Effector CD8-positive, alpha-beta T cell (primary cell): Measurements from ENCODE around the gene GNG5.
"Not testable (repeated sequence)": the region's sequence is repeated elsewhere in the genome, so short reads cannot be mapped to it uniquely, and the experiment has no call there.

Source experiments
- DNase-seq: peaks from one replicate; lab custom pipeline; 2025; lab: John Stamatoyannopoulos, UW
- total RNA-seq, 4 experiments: gene quantifications; one replicate each; lab custom pipeline; 2026; lab: John Stamatoyannopoulos, UW

GNG5 gene
- total RNA-seq: 4.3 to 15.5 (median 6.3) reads per million in 4 experiments

DNA sequence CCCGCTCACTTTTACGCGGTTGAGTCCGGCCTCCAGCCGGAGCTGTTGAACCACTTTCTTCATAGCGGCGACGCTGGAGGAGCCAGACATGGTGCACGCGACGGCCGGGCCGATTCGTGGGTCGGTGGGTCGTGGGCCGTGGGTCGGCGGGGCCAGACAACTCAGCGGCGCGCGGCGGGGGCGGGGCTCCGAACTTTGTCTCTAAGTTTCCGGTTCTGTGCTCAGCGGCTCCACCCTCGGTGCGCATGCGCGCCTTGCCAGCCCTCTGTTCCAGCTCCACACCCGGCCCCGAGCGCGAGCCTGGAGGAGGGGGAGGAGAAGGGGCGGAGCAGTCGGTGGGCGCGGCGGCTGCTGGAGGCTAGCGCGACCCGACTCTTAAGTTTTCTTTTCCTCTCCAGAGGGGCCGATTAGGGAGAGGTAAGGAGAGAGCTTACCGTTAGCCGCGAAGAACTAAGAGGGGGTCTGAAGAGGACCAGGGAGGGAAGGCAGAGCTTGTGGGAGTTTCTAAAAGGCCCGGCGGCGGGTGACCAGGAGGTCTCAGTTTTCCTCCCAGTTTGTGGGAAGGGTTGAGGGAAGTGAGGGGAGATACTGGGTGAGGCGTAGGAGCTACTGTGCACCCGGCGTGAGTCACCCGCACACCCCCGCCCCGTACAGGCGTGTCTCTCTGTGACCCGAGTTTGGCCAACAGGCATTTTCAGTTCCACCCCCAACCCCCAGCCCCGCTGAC is at the start of gene GNG5, which contains the start of gene SPATA1:
Gene GNG5, minus strand, starts transcription at position 580 of the 727 bp plus-strand sequence. Its CDS starts 490 bp downstream, at position 90.
Gene SPATA1, plus strand, starts transcription at position 385 of the 727 bp plus-strand sequence. CDS start 9,974 bp downstream, outside the sequence.
- DNase-seq: peak; percentile 97

DNA sequence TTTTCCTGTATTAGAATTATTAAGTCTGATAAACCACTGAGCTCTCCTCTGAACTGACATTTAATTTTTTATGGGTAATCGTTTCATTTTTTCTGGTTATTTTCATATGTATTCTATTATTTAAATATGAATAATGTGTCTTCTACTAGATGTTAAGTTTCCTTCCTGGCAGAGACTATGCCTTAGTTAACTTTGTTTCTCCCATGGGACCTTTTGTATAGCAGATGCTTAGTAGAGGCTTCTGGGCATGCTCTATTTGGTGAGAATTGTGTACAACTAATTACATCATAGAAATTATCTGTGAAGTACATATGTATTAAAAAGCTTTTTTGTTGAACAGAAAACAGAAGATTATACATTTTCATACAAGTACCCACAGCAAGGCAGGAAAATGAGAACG is 44.4 kb upstream of the GNG5 start:
- DNase-seq: no peak

DNA sequence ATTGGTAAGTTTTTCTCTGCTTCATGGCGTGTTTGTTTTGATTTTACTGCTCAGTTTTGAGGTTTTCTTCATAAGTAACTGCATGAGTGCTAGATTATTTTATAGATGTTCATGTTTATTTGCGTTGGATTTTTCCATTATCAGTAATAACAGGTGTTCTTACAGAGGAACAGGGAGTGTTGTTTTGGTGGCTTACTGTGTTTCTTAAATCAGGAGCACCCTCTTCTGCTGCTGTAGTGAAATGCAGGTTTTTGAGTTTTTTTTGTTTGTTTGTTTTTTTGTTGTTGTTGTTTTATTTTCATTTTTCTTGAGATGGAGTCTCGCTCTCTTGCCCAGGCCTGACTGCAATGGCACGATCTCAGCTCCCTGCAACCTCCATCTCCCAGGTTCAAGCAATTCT is 35.3 kb upstream of the GNG5 start:
- DNase-seq: no peak

DNA sequence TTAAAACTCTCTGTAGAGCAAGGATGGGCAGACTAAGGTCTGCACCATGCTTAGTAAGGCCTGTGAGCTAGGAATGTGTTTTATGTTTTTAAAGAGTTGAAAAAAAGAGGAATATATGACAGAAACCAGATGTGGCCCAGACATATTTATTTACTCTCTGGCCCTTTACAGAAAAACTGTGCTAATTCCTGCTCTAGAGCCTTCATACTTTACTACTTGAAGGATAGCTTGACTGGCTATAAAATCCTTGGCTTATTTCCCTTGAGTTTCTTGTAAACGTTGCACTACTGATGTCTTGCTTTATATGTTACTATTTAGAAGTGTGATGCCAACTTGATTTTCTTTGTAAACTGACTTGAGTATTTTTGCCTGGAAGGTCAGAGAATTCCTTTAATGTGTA is 34.4 kb upstream of the GNG5 start:
- no peak for DNase-seq

DNA sequence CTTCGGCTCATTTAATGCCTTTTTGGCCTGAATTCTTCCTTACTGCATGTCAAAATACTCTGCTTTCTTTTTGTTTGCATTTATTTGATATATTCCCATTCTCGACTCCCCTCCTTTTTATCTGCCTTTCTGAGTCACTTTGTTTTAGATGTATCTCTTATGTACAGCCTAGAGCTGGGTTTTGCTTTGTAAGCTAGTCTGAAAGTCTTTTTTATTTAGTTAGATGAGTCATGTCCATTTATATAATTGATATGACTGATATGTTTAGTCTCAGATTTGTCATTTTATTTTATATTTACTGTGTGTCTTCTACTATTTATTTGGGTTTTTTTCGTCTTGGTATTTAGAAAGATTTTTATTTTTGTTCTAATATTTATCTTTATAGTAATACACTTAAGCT is 33.6 kb upstream of the GNG5 start:
- DNase-seq: no peak

DNA sequence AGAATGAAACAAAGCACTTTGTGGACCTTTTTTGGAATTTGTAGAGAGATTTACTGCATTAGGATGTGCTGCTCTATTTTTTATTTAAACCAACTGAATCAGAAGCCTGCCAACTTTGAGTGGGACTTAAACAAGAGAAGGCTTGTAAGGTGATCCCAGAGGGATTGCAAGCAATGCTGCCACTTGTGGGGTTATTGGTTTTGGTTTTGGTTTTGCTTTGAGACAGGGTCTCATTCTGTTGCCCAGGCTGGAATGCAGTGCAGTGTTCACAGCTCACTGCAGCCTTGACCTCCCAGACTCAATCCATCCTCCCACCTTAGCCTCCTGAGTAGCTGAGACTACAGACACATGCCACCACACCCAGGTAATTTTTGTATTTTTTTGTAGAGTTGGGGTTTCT is 32.2 kb upstream of the GNG5 start:
- no peak for DNase-seq

DNA sequence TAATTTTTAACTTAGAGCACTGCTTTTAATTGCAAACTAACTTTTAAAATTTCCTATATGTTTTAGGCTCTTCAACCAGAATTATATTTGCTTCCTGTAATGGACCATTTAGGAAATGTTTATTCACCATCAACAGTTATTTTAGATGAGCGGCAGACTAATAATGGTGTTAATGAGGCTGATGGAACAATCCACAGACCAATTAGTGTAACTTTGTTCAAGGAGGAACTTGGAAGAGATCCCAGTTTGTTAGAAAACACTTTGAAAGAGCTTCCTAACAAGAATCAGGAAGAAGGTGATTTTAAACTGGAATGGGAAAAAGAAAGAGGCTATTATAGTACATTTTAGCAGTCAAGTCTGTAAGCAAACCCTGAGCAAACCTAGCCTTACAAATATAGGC is 19.4 kb upstream of the GNG5 start:
- no peak for DNase-seq

DNA sequence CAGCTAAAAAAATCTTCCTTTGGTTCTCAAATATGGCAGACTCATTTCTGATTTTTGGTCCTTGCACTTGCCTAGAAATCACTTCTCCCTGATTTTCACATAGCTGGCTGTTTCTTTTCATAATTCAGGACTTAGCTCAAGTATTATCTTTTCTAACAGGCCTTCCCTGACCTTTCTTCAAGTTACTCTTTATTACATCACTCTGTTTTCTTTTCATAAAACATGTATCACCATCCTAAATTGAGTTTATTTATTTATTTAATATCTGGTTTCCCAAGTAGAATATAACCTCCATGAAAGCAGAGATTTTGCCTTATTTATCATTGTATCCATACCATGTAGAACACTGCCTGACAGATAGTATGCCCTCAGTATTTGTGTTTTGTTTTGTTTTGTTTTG is 18.2 kb upstream of the GNG5 start:
- DNase-seq: no peak

DNA sequence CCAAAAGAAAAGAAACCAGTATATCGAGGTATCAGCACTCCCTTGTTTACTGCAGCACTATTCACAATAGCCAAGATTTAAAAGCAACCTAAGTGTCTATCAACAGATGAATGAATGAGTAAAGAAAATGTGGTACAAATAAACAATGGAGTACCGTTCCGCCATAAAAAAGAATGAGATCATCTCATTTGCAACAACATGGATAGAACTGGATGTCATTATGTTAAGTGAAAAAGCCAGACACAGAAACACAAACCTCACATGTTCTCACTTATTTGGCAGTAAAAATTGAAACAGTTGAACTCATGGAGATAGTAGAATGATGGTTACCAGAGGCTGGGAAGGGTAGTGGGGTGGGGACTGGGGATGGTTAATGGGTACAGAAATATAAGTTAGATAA is 4.3 kb upstream of the GNG5 start:
- no peak for DNase-seq

DNA sequence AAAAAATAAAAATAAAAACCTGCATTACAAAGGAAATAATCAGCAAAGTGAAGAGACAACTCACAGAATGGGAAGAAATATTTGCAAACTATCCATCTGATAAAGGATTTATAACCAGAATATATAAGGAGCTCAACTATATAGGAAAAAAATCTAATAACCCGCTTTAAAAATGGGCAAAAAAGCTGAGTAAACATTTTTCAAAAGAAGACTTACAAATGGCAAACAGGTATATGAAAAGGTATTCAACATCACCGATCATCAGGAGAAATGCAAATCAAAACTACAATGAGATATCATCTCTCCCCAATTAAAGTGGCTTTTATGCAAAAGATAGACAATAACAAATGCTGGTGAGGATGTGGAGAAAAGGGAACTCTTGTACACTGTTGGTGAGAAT is 3.8 kb upstream of the GNG5 start:
- no peak for DNase-seq

DNA sequence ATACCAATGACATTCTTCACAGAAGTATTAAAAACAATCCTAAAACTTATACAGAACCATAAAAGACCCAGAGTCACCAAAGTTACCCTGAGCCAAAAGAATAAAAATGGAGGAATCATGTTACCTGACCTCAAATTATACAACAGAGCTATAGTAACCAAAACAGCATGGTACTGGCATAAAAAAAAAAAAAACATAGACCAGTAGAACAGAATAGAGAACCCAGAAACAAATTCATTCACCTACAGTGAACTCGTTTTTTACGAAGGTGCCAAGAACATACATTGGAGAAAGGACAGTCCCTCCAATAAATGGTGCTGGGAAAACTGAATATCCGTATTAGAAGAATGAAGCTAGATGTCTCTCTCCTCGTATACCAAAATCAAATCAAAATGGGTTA is 2.6 kb upstream of the GNG5 start:
- no peak for DNase-seq

DNA sequence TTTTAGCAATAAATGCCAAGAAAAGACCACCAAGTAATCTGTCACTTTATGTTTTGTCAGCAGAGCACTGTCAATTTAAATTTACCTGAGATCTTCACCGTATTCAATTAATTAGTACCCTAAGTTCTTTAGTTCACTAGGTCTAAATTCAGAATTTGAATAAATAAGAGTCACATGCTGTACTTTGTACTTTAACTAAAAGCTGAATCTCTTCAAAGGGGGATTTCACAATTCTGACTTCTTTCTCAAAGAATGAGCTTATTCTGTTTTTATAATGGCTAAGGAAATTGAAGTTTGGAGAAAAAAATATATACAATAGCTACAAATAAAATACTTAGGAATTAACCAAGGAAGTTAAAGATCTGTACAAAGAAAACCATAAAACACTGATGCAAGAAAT is 2.1 kb upstream of the GNG5 start:
- no peak for DNase-seq

DNA sequence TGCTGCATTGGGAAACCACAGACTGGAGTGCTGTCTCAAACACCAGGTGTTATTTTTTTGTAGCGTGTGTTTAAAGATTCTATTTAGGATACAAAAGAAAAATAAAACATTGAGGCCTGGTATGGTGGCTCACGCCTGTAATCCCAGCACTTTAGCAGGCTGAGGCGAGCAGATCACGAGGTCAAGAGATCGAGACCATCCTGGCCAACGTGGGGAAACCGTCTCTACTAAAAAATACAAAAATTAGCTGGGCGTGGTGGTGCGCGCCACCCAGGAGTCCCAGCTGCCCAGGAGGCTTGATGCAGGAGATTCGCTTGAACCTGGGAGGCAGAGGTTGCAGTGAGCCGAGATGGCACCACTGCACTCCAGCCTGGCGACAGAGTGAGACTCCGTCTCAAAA is 1.5 kb upstream of the GNG5 start:
- DNase-seq: not testable (repeated sequence)

DNA sequence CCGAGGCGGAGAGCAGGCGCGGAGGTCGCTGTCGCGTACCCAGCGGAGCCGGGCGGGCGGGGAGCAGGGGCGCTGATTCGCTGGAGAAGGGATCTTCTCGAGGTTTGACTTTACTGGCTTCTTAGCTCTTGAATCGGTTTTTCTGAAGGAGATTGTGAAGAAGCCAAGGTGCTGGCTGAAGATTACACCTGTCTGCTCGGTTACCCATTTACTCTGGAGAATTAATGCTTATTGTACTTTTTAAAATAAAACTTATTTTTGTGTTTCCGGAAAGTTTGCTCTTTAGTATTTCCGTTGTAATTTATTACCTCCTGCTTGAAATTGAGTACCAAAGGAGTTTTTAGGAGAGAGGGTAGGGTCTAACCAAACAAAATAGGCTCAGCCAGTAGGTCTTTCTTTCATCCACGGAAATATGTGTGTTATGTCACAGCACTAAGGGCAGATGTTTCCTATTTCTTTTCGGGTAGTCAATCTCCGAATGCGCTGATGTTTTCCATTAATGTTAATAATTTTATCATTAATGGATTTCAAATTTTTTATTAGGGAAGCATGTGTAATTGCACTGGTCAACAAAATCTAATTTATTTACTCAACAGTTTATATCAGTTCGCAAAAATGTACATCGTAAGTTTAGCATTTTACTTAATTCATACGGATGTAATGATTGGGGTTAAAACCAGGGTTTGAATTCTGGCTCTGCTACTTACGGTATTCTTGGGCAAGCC is 510 bp upstream of the GNG5 start:
- DNase-seq: no peak

DNA sequence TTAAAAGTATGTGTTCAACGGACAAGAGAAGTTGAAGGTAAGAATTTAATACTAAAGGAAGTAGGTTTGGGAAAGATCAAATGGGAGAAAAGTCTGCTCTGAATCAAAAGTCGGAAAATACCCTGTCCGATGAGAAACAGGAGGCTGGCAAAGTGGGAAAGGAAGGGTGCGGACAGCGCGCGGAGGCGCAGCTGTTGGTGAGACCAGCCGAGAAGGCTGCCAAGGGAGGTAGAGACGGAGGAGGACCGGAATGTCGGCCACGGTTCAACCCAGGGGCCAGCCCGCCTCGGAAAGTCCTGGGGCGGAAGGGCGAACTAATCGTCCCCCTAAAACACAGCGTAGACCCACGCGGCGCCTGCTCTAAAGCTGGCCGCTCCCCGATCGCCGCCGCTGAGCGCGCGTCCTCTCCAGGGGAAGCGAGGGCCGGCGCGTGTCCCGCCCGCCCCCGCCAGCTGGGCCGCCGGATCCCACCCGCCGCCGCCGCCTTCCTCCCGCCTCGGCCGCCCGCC is 834 bp downstream of the GNG5 start:
- DNase-seq: no peak

DNA sequence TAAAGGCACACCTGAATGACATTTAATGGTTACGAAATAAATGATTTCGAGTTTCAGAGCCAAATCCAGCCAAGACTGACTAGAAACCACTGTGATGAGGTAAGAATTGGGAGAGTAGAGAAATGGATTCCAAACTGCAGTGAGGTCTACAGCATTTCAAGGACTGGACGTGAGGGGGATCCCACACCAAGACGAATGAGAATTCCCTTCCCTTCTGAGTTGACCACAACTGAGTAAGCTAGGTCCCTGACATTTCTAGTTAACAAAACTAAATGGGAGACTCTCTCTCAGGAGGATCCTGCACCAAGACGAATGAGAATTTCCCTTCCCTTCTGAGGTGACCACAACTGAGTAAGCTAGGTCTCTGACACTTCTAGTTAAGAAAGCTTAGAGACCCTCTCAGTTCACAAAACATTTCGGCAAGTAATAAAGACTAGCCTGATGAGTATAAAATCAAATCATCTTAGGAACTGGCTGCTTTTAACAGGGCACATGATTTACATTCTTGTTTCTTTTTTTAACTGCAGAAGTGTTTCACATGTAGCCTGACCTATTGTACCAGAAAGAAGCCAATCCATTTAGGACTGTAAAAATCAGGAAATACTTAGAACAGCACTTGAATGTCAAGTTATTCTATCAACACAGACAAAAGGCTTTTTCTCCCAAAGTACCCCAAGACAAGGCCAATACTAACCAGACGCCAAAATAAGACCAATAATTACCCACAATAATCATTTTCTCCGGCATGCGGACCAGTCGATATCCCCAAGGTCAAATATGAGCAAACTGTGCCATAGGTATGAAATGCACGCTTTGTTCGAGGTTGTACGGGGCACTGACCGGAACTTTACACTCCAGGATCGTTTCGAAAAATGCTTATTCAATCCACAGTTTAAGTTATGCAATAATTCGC is 1.5 kb downstream of the GNG5 start:
- no peak for DNase-seq

DNA sequence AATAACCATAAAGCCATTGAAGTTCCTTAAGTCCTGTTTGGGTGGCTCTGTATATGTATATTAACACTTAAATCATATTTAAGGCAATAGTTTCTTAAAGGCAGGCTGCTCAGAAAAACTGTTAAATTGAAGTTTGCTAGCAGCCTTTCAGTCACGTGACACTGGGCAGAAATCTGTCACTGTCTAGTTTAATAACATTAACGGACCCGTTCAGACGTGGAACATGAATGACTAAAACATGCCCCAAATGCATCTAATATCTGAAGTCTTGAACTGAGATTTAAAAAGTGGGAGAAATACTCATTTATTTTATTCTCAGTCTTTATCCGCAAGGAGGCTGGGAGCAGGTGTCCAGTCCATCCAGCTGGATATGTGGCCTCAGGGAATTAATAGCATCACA is 3.5 kb downstream of the GNG5 start:
- DNase-seq: no peak

DNA sequence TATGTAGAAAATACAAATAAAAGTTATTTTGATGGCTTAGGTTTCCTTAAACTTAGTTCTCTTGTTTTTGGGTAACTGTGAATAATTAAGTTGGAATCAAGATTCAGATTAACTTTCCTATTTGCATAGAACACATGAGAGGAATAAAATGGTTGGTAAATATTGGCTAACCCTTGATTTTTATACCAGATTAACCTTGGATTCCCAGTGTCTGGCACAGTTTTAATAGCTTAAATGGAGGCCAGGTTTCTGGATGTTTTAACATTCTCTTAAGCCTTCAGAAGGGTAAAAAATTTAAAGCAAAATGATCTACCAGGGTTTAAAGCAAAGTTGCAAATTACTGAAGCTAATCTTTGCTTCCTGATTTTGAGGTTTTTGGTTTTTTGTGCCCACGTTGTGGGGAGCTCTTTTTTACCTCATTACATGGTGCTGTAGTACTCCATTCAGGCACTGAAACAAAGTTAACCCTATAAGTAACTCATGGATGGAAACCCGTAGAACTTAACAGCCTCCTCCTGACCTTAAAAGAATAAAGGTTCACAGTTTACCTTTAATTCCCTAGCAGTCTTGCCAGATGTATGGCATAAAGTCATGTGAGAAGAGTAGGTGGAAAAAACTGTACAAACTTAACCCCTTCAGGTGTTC is 8.6 kb downstream of the GNG5 start:
- no peak for DNase-seq

DNA sequence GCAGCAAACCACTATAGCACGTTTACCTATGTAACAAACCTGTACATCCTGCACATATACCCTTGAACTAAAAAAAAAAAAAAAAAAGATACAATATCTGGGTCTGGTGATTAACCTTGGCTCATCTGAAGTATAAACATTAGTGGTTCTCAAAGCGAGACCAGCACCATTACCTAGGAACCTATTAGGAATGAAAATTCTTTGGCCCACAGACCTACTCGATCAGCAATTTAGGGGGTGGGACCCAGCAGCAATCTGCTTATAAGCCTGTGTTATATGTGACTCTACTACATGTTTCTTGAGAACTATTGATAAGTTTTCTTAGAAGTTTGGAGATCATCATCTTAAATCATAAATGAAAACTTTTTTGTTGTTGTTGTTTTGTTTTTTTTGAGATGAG is 9.9 kb downstream of the GNG5 start:
- DNase-seq: no peak

DNA sequence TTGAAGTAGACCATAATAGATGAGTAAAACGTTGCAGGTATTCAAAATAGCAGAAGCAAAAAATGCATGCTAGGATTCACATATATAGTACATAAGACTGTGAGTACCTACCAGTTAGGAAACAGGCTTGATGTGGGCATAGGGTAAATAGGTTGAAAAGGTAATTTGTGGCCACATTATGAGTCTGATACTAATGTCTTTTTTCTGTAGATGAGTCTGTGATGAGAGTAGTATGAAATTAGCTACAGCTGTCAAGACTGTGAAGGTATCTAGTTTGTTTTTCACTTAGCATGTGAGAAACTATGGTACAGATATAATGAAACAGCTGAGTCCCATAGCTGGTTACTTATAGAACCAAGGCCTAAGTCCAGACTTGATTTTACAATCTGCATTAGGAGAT is 12.6 kb downstream of the GNG5 start:
- no peak for DNase-seq

DNA sequence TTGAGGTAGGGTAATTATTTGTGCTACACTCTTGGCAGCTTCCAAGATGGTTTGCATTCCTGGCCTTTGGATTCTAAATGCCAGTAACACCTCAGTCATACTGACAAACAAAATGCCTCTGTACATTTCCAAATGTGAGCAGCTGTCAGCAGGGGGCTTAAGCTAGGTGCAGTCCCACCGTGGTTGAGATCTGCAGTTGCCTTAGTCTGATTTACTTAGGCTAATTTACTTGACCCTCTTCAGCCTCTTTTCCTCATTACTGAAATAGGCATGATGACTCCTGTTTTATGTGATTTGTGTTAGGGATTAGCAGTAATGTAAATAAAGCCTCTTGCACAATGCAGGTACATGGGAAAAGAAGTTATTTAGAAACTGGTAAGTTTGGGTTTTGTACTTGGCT is 13.7 kb downstream of the GNG5 start:
- DNase-seq: no peak

DNA sequence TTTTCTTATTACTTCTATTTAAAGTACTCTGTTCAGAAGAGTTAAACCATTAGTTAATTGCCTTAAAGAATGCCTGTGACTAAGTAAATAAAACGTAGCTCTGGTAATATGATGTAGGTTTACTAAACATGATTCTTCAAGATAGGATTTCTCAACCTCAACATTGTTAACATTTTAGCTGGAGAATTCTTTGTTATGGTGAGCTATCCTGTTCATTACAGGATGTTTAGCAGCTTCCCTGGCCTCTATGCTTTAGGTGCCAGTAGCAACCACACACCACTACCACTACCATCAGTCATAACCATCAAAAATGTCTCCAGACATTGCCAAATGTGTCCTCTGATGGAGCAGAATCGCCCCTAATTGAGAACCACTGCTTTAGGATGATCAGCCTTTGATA is 16.6 kb downstream of the GNG5 start:
- no peak for DNase-seq
